ENCODE measurements around the gene ANAPC13. TPM values are rescaled to one million over a fixed set of nuclear protein-coding genes. Genes with fewer than 3 reads are reported as not detected.

The ANAPC13 gene
- total RNA-seq, 2 donors from 2014 or later, result 40.2 to 83.2 TPM

DNA sequence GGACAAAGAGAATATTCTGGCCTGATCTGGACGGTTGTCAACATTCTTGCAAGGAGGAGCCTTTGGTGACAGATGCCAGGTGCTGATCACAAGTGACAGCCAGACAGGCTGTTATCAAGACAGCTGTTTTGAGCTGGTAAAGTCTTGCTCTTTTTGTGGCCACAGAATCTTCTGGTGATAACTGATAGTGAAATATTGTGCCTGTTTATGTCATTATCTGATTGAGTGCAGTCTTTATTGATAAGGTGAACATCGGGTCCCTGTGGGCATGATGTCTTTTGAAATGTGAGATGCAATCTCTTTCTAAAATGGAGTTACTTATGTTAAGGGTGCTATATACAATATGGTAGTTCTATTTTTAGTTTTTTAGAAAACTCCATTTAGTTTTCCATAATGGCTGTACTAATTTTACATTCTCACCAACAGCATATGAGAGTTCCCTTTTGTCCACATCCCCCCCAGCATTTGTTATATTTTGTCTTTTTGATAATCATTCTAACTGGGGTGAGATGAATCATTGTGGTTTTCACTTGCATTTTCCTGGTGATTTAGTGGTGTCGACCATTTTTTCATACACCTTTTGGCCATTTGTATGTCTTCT is 10.8 kb upstream of the ANAPC13 start:
- H3K4me3 ChIP-seq, result no peak overlapping the region
- no peaks in the 10 kb centered on the region for H3K36me3 ChIP-seq
- no peak for DNase-seq (ENCODE audit: low spot score)
- H3K4me1 ChIP-seq (replicated peaks), result no peaks in the 10 kb centered on the region
- intact Hi-C loops (cut with DNase I), result no loop called here
- no peaks in the 10 kb centered on the region for H3K9me3 ChIP-seq
- no peak overlapping the region for H3K27ac ChIP-seq
- H3K27me3 ChIP-seq (replicated peaks; ENCODE audit: insufficient read depth), result no peaks in the 10 kb centered on the region
- no peak for TF ChIP-seq POLR2A (IDR thresholded peaks at IDR 0.05)
- no peak for TF ChIP-seq POLR2AphosphoS5 (IDR thresholded peaks at IDR 0.05)
- TF ChIP-seq CTCF (IDR thresholded peaks at IDR 0.05), result no peak
- WGBS, result 79% methylated on average over 3 of the region's 3 CpGs

- Histone ChIP-seq H3K9me3 (no peaks in the 10 kb centered on the region), H3K4me1 (replicated peaks) (no peaks in the 10 kb centered on the region), H3K36me3 (no peaks in the 10 kb centered on the region), H3K27ac (no peak overlapping the region), H3K4me3 (no peak overlapping the region), H3K27me3 (replicated peaks; ENCODE audit: insufficient read depth) (no peaks in the 10 kb centered on the region)
- no peak for DNase-seq (ENCODE audit: low spot score)
- intact Hi-C loops (cut with DNase I), result no loop called here
- TF ChIP-seq POLR2AphosphoS5 (IDR thresholded peaks at IDR 0.05), result no peak
- TF ChIP-seq CTCF (IDR thresholded peaks at IDR 0.05), result no peak
- TF ChIP-seq POLR2A (IDR thresholded peaks at IDR 0.05), result no peak
Observed at GRCh38 chr3:134495980-134496379, 10.2 kb upstream of the ANAPC13 start.

- Histone ChIP-seq H3K27me3 (replicated peaks; ENCODE audit: insufficient read depth) (no peaks in the 10 kb centered on the region), H3K27ac (no peak overlapping the region), H3K36me3 (no peaks in the 10 kb centered on the region), H3K4me1 (replicated peaks) (no peaks in the 10 kb centered on the region), H3K9me3 (no peaks in the 10 kb centered on the region), H3K4me3 (no peak overlapping the region)
- 75% methylated on average over 5 of the region's 5 CpGs for WGBS
- intact Hi-C loops (cut with DNase I), result no loop called here
- DNase-seq (ENCODE audit: low spot score), result no peak
- TF ChIP-seq POLR2A (IDR thresholded peaks at IDR 0.05) (no peak), CTCF (IDR thresholded peaks at IDR 0.05) (no peak)
Observed at GRCh38 chr3:134494495-134494894, 8.7 kb upstream of the ANAPC13 start.

DNA sequence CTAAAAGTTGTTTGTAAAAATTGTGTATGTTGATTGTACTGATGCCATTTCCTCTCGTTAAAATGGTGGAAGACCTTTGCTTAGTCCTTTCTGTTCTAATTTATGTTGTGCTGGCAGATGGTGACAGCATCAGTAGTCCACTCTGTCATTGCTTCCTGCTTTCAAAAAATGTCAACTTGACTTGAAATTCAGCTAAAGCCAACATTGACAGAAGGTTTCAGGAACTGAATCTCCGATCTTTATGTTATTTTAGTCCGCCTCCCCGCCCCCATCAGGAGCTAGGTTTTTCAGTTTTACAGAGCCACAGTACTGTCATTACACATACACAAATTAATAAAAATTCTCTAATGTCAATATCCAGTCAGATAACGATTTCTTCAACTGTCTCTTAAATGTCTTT is 1.6 kb upstream of the ANAPC13 start:
- peaks cover 9% of the 10 kb centered on the region for H3K4me1 ChIP-seq (replicated peaks)
- DNase-seq (ENCODE audit: low spot score), result no peak
- H3K27ac ChIP-seq, result no peak overlapping the region
- WGBS, result 48% methylated on average over 5 of the region's 5 CpGs
- intact Hi-C loops (cut with DNase I), result loop anchor here (5.0 to 10.0 kb wide), 2 partner anchors 673 to 825 kb away; partner anchors contain the start of gene TOPBP1
- H3K4me3 ChIP-seq, result peak overlapping the region in 1 of 2 donors; percentile 59
- no peaks in the 10 kb centered on the region for H3K27me3 ChIP-seq (replicated peaks; ENCODE audit: insufficient read depth)
- H3K36me3 ChIP-seq, result no peaks in the 10 kb centered on the region
- TF ChIP-seq POLR2A (IDR thresholded peaks at IDR 0.05) (no peak), POLR2AphosphoS5 (IDR thresholded peaks at IDR 0.05) (no peak), CTCF (IDR thresholded peaks at IDR 0.05) (no peak)
- no peaks in the 10 kb centered on the region for H3K9me3 ChIP-seq

DNA sequence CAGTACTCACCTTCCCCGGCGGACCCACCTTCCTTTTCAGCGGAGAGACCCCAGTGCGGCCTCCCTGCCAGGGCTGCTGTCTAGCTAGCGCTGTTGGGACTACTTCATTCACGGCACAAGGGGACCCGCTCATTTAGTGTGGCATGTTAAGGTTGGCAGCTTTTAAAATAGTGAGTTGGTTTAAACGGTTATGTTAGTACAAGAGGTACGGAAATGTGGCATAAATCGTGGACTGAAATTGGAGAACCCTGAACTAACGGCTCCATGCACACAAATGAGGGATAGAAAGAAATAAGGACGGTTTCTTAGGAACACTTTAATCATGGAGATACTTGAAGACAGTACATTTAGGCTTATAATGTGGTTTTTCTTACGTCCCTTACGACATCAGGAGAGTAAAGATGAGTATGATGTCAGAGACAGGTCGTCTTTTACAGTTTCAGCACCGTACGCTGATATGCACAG is 824 bp upstream of the ANAPC13 start:
- Histone ChIP-seq H3K36me3 (no peaks in the 10 kb centered on the region), H3K9me3 (no peaks in the 10 kb centered on the region), H3K4me1 (replicated peaks) (peaks cover 9% of the 10 kb centered on the region), H3K27ac (peak overlapping the region; percentile 86 to 96), H3K4me3 (peak overlapping the region; percentile 59 to 89), H3K27me3 (replicated peaks; ENCODE audit: insufficient read depth) (no peaks in the 10 kb centered on the region)
- TF ChIP-seq POLR2AphosphoS5 (IDR thresholded peaks at IDR 0.05) (no peak), CTCF (IDR thresholded peaks at IDR 0.05) (no peak), POLR2A (IDR thresholded peaks at IDR 0.05) (no peak)
- DNase-seq (ENCODE audit: low spot score), result no peak
- WGBS, result 1% methylated on average over 17 of the region's 17 CpGs
- intact Hi-C loops (cut with DNase I), result loop anchor here (5.0 to 10.0 kb wide), 2 partner anchors 672 to 824 kb away; partner anchors contain the start of gene TOPBP1

Measured in prostate gland (tissue), 2 donors.